ENCODE data around the gene CYP26B1.

- TF ChIP-seq CTCF (IDR thresholded peaks at IDR 0.05; ENCODE audit: low read depth, low read length, missing input control) (no peak), RAD21 (IDR thresholded peaks at IDR 0.05) (no peak), TAF1 (conservative IDR thresholded peaks at IDR 0.05) (no peak), HNF4A (conservative IDR thresholded peaks at IDR 0.05) (no peak)
These were observed 28.6 kb upstream of the CYP26B1 start for GRCh38 chr2:72176281-72176680.

Measured in liver (tissue), 3 donors.